ENCODE measurements around the gene PARK7.
"Not testable (repeated sequence)": the region's sequence is repeated elsewhere in the genome, so short reads cannot be mapped to it uniquely, and the experiment has no call there.

The PARK7 gene

DNA sequence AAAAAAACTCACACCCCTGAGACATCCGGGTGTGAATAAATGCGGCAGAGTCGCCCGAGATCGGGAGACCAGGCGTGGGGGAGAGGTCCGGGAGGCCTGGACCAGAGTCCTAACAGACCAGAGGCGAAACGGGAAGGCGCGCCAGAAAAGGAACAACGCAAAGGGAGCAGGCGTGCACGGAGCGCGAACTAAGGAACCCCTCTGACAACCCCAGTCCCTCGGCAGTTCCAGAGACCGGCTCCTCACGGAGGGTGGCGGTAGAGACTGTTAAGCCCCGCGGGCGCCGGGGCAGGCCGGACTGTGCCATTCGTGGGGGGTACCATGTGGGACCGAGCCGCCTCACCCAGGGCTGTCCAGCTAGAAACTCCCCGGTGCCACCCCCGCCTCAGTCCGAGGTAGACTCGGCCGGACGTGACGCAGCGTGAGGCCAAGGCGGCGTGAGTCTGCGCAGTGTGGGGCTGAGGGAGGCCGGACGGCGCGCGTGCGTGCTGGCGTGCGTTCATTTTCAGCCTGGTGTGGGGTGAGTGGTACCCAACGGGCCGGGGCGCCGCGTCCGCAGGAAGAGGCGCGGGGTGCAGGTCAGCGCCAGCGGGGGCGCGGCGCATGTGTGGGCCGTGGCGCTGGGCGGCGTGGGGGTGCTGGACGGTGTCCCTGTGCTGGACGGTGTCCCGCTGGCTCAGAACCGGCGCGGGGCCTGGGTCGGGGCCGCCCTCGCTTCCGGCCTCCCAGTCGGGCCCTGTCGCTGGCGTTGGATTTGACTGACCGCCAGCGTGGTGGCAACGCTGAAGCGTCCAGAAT lies at the start of gene PARK7:
Gene PARK7, plus strand, starts transcription at position 496 of the 798 bp plus-strand sequence. CDS start 1,075 bp downstream, outside the sequence.
- peak; percentile 100 for DNase-seq (ENCODE audit: low read depth)
- TF ChIP-seq, protein P1, sequence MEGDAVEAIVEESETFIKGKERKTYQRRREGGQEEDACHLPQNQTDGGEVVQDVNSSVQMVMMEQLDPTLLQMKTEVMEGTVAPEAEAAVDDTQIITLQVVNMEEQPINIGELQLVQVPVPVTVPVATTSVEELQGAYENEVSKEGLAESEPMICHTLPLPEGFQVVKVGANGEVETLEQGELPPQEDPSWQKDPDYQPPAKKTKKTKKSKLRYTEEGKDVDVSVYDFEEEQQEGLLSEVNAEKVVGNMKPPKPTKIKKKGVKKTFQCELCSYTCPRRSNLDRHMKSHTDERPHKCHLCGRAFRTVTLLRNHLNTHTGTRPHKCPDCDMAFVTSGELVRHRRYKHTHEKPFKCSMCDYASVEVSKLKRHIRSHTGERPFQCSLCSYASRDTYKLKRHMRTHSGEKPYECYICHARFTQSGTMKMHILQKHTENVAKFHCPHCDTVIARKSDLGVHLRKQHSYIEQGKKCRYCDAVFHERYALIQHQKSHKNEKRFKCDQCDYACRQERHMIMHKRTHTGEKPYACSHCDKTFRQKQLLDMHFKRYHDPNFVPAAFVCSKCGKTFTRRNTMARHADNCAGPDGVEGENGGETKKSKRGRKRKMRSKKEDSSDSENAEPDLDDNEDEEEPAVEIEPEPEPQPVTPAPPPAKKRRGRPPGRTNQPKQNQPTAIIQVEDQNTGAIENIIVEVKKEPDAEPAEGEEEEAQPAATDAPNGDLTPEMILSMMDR (IDR thresholded peaks at IDR 0.05; ENCODE audit: insufficient read depth, low read depth, low read length, missing control alignments) = peak; percentile 49
- peak within 1 kb of the TSS; percentile 98 for H3K4me3 ChIP-seq (ENCODE audit: low read depth, low read length)

DNA sequence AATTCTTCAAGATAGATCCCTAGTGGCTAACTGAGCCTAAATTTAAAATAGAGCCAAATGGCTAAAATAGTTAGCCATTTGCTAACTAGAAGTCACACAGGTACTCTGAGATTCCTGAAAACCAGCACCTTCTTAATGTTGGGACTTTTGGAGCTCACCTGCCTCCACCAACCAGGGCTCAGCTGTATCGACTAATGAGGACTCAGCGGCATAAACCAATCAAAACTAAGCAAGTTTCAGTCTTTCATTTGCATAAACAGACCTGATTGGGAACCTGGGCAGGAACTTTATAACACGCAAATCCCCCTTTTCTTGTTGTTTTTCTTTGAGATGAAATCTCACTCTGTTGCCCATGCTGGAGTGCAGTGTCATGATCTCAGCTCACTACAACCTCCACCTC lies 49.4 kb upstream of the PARK7 start:
- TF ChIP-seq, protein P1 (IDR thresholded peaks at IDR 0.05; ENCODE audit: insufficient read depth, low read depth, low read length, missing control alignments) = no peak
- no peak overlapping the region for H3K4me3 ChIP-seq (ENCODE audit: low read depth, low read length)
- no peak for DNase-seq (ENCODE audit: low read depth)

DNA sequence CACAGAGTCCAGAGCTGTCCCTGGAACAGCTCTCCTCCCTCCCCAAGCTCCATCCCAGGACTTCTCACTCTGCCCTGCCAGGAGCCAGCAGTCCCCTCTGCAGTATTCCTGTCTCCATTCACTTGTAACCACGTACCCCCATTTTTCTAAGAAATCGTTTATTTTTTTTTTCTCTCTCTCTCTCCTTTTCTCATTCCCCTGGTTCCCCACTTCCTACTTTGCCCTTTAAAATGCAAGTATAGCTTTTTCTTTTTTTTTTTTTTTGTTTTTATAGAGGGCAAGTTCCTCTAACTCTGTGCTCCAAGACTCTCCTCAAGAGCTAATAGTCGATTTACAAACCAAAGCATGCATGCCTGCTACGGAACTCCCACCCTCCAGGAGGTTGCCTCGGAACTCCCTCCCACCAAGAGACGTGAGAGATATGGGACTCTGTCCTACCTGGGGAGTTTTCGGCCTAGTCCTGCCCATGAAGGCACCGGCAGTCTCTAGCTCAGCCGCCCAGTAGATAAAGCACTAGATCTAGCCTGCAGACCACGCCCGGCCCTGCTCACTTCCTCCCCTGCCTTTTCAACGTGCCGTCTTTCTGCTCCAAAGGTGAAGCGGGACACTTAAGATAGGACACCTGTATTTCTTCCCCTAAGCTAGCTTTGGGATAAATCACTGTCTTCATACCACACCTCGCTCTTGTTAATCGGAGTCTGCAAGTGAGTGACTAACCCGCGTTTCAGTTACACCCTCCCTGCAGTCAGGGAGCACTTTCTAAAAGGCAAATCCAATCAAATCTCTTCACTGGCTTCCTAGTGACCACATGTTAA lies 48.6 kb upstream of the PARK7 start:
- H3K4me3 ChIP-seq (ENCODE audit: low read depth, low read length) = no peak overlapping the region
- DNase-seq (ENCODE audit: low read depth) = no peak
- TF ChIP-seq, protein P1 (IDR thresholded peaks at IDR 0.05; ENCODE audit: insufficient read depth, low read depth, low read length, missing control alignments) = no peak

DNA sequence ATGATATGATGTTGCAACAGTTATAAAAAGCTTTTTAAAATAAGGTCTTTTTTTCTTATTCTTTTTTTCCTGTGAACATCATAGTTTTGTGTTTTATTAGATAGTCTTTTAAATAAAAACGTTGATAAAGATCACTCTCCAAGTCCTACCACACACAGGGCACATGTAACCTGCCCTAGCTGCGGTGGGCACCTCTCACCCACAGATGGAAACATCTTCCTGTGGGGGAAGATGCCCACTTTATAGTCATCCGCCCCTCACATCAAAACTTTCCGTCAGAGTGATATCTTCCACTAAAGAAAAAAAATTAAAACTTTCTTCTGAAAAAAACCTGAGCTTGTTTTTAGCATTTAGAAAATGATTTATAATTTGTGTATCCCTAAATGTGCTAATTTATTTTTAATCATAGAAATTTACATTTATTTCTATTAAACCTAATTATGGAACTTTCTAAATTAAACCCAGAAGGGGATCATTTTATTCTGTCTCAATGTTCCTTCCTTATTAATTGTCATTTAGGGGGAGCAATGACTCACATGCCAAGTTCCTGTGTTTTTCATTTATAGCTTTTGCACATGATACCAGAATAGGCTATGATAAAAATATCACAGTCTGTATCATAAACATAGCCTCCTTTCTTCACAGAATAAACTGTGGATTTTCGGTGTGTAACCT lies 45.5 kb upstream of the PARK7 start:
- DNase-seq (ENCODE audit: low read depth) = no peak
- TF ChIP-seq, protein P1 (IDR thresholded peaks at IDR 0.05; ENCODE audit: insufficient read depth, low read depth, low read length, missing control alignments) = no peak
- no peak overlapping the region for H3K4me3 ChIP-seq (ENCODE audit: low read depth, low read length)

DNA sequence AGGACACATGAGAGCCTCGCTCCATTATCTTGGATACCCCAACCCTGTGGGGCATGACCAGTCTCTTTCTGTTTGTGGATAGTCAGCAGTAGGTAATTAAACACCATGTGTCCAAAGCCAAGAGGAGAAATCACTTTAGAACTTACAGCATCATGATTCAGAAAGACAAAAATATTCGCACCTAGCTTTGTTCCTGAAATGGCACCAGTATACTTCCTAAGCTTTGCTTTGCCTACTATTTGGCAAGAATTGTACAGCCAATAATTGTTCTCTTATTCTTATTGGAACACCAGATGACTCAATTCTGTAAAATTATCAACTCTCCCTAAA lies 45.0 kb upstream of the PARK7 start:
- TF ChIP-seq, protein P1 (IDR thresholded peaks at IDR 0.05; ENCODE audit: insufficient read depth, low read depth, low read length, missing control alignments) = no peak
- no peak overlapping the region for H3K4me3 ChIP-seq (ENCODE audit: low read depth, low read length)
- DNase-seq (ENCODE audit: low read depth) = no peak

DNA sequence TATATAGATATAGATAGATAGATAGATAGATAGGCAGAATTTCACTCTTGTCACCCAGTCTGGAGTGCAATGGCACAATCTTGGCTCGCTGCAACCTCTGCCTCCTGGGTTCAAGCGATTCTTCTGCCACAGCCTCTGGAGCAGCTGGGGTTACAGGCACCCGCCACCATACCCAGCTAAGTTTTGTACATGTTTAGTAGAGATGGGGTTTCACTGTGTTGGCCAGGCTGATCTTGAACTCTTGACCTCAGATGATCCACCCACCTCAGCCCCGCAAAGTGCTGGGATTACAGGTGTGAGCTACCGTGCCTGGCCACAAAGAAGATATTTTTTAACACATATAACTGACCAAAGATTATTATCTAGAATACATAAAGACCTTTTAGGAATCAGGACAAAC lies 43.5 kb upstream of the PARK7 start:
- not testable (repeated sequence) for DNase-seq (ENCODE audit: low read depth); H3K4me3 ChIP-seq (ENCODE audit: low read depth, low read length)

DNA sequence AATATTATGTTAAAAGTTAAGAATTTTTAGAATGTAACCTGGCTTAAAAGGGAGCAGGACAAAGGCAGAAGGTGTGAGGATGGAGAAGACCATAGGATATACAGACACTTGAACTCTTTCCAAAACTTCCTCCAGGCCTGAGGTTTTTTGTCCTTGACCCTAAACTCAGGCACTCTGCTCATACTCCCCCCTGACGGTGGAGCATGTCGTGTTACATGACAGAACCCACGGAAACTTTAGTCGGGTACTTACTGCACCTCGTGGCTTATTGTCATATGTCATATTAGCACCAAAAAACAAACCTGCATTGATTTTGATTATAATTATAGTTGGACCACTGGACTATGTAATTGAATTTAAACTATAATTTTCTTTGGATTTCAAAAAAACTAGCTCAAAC lies 41.6 kb upstream of the PARK7 start:
- TF ChIP-seq, protein P1 (IDR thresholded peaks at IDR 0.05; ENCODE audit: insufficient read depth, low read depth, low read length, missing control alignments) = no peak
- H3K4me3 ChIP-seq (ENCODE audit: low read depth, low read length) = no peak overlapping the region
- DNase-seq (ENCODE audit: low read depth) = no peak
